ENCODE results near the gene FAM53C. TPM values are rescaled to one million over a fixed set of nuclear protein-coding genes. Genes with fewer than 3 reads are reported as not detected.

FAM53C gene
- total and polyA plus RNA-seq, 4 experiments from 2014 or later, result 17.2 to 20.4 (median 19.1) TPM

GRCh38 chr5:138350563-138350890 lies 12.5 kb downstream of the FAM53C start:
- peaks cover 13% of the 10 kb centered on the region for H3K36me3 ChIP-seq (ENCODE audit: insufficient read depth, low read length)
- H3K9me3 Mint-ChIP-seq, result peaks cover 0 to 7% (median 0%) of the 10 kb centered on the region in 8 donors
- H3K4me1 Mint-ChIP-seq, result peaks cover 24 to 39% (median 32%) of the 10 kb centered on the region in 4 donors
- DNase-seq, result no peak
- peaks cover 16 to 40% of the 10 kb centered on the region in 2 donors for H3K36me3 Mint-ChIP-seq
- H3K27ac Mint-ChIP-seq, result peak overlapping the region in 4 of 7 donors; percentile 42 to 94 (median 48)
- peaks cover 24% of the 10 kb centered on the region for H3K4me1 ChIP-seq (ENCODE audit: insufficient read depth, low read length)
- H3K4me3 Mint-ChIP-seq, result peak overlapping the region in 4 of 8 donors; percentile 29 to 63 (median 42)
- peaks cover 0 to 7% of the 10 kb centered on the region in 2 donors for H3K9me3 ChIP-seq (ENCODE audit: control insufficient read depth in 1 of 2, low read length in 2 of 2)
- intact Hi-C loops (cut with micrococcal nuclease), result loop anchor here (5.0 to 10.0 kb wide), 2 partner anchors 144 to 318 kb away; partner anchors contain the start of gene FAM13B
- no peaks in the 10 kb centered on the region for H3K27me3 ChIP-seq (ENCODE audit: insufficient read depth, low read length)
- CTCF ChIA-PET (ENCODE audit: partially characterized antibody), result interaction anchor here (1.3 to 9.2 kb wide), 2 partner anchors 12 to 166 kb away, joined by 3 to 314 read pairs; partner anchors contain the start of genes CDC25C and FAM53C
- H3K27me3 Mint-ChIP-seq, result peaks cover 0 to 1% of the 10 kb centered on the region in 2 donors
- H3K4me3 ChIP-seq (ENCODE audit: low read length in 2 of 2), result no peak overlapping the region
- POLR2A ChIA-PET (ENCODE audit: partially characterized antibody), result interaction anchor here (8.0 kb wide), 1 partner anchor 11 kb away, joined by 261 read pairs; the partner anchor contains the start of gene FAM53C
- H3K27ac ChIP-seq (ENCODE audit: low read depth, low read length), result no peak overlapping the region

- intact Hi-C loops (cut with micrococcal nuclease), result loop anchor here (5.0 to 10.0 kb wide), 2 partner anchors 144 to 319 kb away; partner anchors contain the start of gene FAM13B
- H3K9me3 Mint-ChIP-seq, result peaks cover 0 to 7% (median 0%) of the 10 kb centered on the region in 8 donors
- CTCF ChIA-PET (ENCODE audit: partially characterized antibody), result interaction anchor here (0.7 to 9.2 kb wide), 9 partner anchors 13 to 228 kb away, joined by 3 to 314 read pairs (median 7); partner anchors contain the start of genes CDC23, CDC25C and FAM53C
- H3K4me1 Mint-ChIP-seq, result peaks cover 28 to 43% (median 37%) of the 10 kb centered on the region in 4 donors
- no peaks in the 10 kb centered on the region for H3K27me3 ChIP-seq (ENCODE audit: insufficient read depth, low read length)
- H3K27ac Mint-ChIP-seq, result peak overlapping the region in 1 of 7 donors; percentile 94
- H3K36me3 ChIP-seq (ENCODE audit: insufficient read depth, low read length), result peaks cover 13% of the 10 kb centered on the region
- H3K4me1 ChIP-seq (ENCODE audit: insufficient read depth, low read length), result peaks cover 29% of the 10 kb centered on the region
- H3K9me3 ChIP-seq (ENCODE audit: control insufficient read depth in 1 of 2, low read length in 2 of 2), result peaks cover 0 to 7% of the 10 kb centered on the region in 2 donors
- POLR2A ChIA-PET (ENCODE audit: partially characterized antibody), result interaction anchor here (3.3 to 8.0 kb wide), 2 partner anchors 11 to 597 kb away, joined by 12 to 261 read pairs; partner anchors contain the start of genes FAM53C and HNRNPA0
- H3K27me3 Mint-ChIP-seq, result peaks cover 0 to 1% of the 10 kb centered on the region in 2 donors
- no peak overlapping the region for H3K27ac ChIP-seq (ENCODE audit: low read depth, low read length)
- no peak for DNase-seq
- H3K36me3 Mint-ChIP-seq, result peaks cover 10 to 35% of the 10 kb centered on the region in 2 donors
- H3K4me3 Mint-ChIP-seq, result peak overlapping the region in 1 of 8 donors; percentile 86
- no peak overlapping the region for H3K4me3 ChIP-seq (ENCODE audit: low read length in 2 of 2)
These were observed 13.0 kb downstream of the FAM53C start for GRCh38 chr5:138351056-138351455.

- peak overlapping the region; percentile 66 to 88 (median 82) for H3K4me3 Mint-ChIP-seq
- peaks cover 10 to 34% of the 10 kb centered on the region in 2 donors for H3K36me3 Mint-ChIP-seq
- CTCF ChIA-PET (ENCODE audit: partially characterized antibody), result interaction anchor here (0.7 to 9.2 kb wide), 32 partner anchors 10 to 1767 kb away, joined by 3 to 314 read pairs (median 4); partner anchors contain the start of genes CDC23, CDC25C, EGR1 and ETF1
- no peaks in the 10 kb centered on the region for H3K27me3 ChIP-seq (ENCODE audit: insufficient read depth, low read length)
- POLR2A ChIA-PET (ENCODE audit: partially characterized antibody), result interaction anchor here (0.8 to 8.0 kb wide), 7 partner anchors 12 to 597 kb away, joined by 3 to 261 read pairs (median 7); partner anchors contain the start of genes CDC23, CDC25C, EGR1 and ETF1
- H3K4me3 ChIP-seq (ENCODE audit: low read length in 2 of 2), result no peak overlapping the region
- no peak for DNase-seq
- H3K27ac Mint-ChIP-seq, result peak overlapping the region in 6 of 7 donors; percentile 54 to 94 (median 88)
- peaks cover 31 to 48% (median 40%) of the 10 kb centered on the region in 4 donors for H3K4me1 Mint-ChIP-seq
- intact Hi-C loops (cut with micrococcal nuclease), result loop anchor here (5.0 to 10.0 kb wide), 2 partner anchors 143 to 319 kb away; partner anchors contain the start of gene FAM13B
- peaks cover 0 to 1% of the 10 kb centered on the region in 2 donors for H3K27me3 Mint-ChIP-seq
- peaks cover 0 to 7% (median 0%) of the 10 kb centered on the region in 8 donors for H3K9me3 Mint-ChIP-seq
- peaks cover 12% of the 10 kb centered on the region for H3K36me3 ChIP-seq (ENCODE audit: insufficient read depth, low read length)
- H3K4me1 ChIP-seq (ENCODE audit: insufficient read depth, low read length), result peaks cover 34% of the 10 kb centered on the region
- H3K27ac ChIP-seq (ENCODE audit: low read depth, low read length), result no peak overlapping the region
- peaks cover 0 to 7% of the 10 kb centered on the region in 2 donors for H3K9me3 ChIP-seq (ENCODE audit: control insufficient read depth in 1 of 2, low read length in 2 of 2)
These were observed 13.5 kb downstream of the FAM53C start for GRCh38 chr5:138351517-138351916.

GRCh38 chr5:138352071-138352721 lies 14.1 kb downstream of the FAM53C start, which contains the start of gene KDM3B:
KDM3B (plus strand) TSS chr5:138352685; CDS start chr5:138352796, 111 bp downstream.
- intact Hi-C loops (cut with micrococcal nuclease), result loop anchor here (1.0 to 10.0 kb wide), 7 partner anchors 15 to 598 kb away; partner anchors contain the start of genes BRD8, CDC23, FAM13B and HNRNPA0
- peak; percentile 85 to 98 (median 95) for DNase-seq
- peaks cover 38% of the 10 kb centered on the region for H3K4me1 ChIP-seq (ENCODE audit: insufficient read depth, low read length)
- Mint-ChIP-seq H3K9me3 (peaks cover 0 to 7% (median 0%) of the 10 kb centered on the region in 8 donors), H3K36me3 (peaks cover 10 to 27% of the 10 kb centered on the region in 2 donors), H3K4me3 (peak within 1 kb of the TSS; percentile 93 to 98 (median 96)), H3K4me1 (peaks cover 31 to 54% (median 43%) of the 10 kb centered on the region in 4 donors), H3K27ac (peak within 1 kb of the TSS; percentile 95 to 99 (median 97)), H3K27me3 (peaks cover 0 to 1% of the 10 kb centered on the region in 2 donors)
- peaks cover 0 to 7% of the 10 kb centered on the region in 2 donors for H3K9me3 ChIP-seq (ENCODE audit: control insufficient read depth in 1 of 2, low read length in 2 of 2)
- ChIA-PET CTCF (ENCODE audit: partially characterized antibody) (interaction anchor here (0.5 to 9.2 kb wide), 35 partner anchors 10 to 1766 kb away, joined by 3 to 314 read pairs (median 4); partner anchors contain the start of genes CDC23, CDC25C, EGR1 and ETF1), POLR2A (ENCODE audit: partially characterized antibody) (interaction anchor here (0.5 to 8.0 kb wide), 15 partner anchors 12 to 942 kb away, joined by 3 to 261 read pairs (median 4); partner anchors contain the start of genes CDC23, CDC25C, EGR1 and ETF1)
- peak within 1 kb of the TSS; percentile 82 to 96 for H3K4me3 ChIP-seq (ENCODE audit: low read length in 2 of 2)
- no peaks in the 10 kb centered on the region for H3K27me3 ChIP-seq (ENCODE audit: insufficient read depth, low read length)
- peaks cover 5% of the 10 kb centered on the region for H3K36me3 ChIP-seq (ENCODE audit: insufficient read depth, low read length)
- peak within 1 kb of the TSS; percentile 89 for H3K27ac ChIP-seq (ENCODE audit: low read depth, low read length)

- H3K27ac Mint-ChIP-seq, result peak overlapping the region; percentile 95 to 99 (median 97)
- H3K36me3 Mint-ChIP-seq, result peaks cover 7 to 21% of the 10 kb centered on the region in 2 donors
- peak; percentile 77 to 80 (median 77) for DNase-seq
- Histone ChIP-seq H3K27me3 (ENCODE audit: insufficient read depth, low read length) (no peaks in the 10 kb centered on the region), H3K9me3 (ENCODE audit: control insufficient read depth in 1 of 2, low read length in 2 of 2) (peaks cover 0 to 7% of the 10 kb centered on the region in 2 donors), H3K4me1 (ENCODE audit: insufficient read depth, low read length) (peaks cover 38% of the 10 kb centered on the region), H3K36me3 (ENCODE audit: insufficient read depth, low read length) (no peaks in the 10 kb centered on the region), H3K4me3 (ENCODE audit: low read length in 2 of 2) (peak overlapping the region; percentile 82 to 96), H3K27ac (ENCODE audit: low read depth, low read length) (peak overlapping the region; percentile 89)
- peaks cover 0 to 7% (median 0%) of the 10 kb centered on the region in 8 donors for H3K9me3 Mint-ChIP-seq
- peak overlapping the region; percentile 93 to 98 (median 96) for H3K4me3 Mint-ChIP-seq
- intact Hi-C loops (cut with micrococcal nuclease), result loop anchor here (1.0 to 10.0 kb wide), 8 partner anchors 16 to 599 kb away; partner anchors contain the start of genes BRD8, CDC23, ETF1 and FAM13B
- peaks cover 31 to 54% (median 43%) of the 10 kb centered on the region in 4 donors for H3K4me1 Mint-ChIP-seq
- peaks cover 0 to 1% of the 10 kb centered on the region in 2 donors for H3K27me3 Mint-ChIP-seq
- POLR2A ChIA-PET (ENCODE audit: partially characterized antibody), result interaction anchor here (0.7 to 8.0 kb wide), 18 partner anchors 9 to 941 kb away, joined by 3 to 261 read pairs (median 4); partner anchors contain the start of genes CDC23, CDC25C, EGR1 and ETF1
- CTCF ChIA-PET (ENCODE audit: partially characterized antibody), result interaction anchor here (0.7 to 9.2 kb wide), 30 partner anchors 9 to 223 kb away, joined by 3 to 314 read pairs (median 5); partner anchors contain the start of genes BRD8, CDC23, CDC25C and EGR1
These were observed 14.9 kb downstream of the FAM53C start for GRCh38 chr5:138352722-138353559.
